Endodermal cell (in vitro differentiated cells): ENCODE results near the gene SARNP. TPM values are rescaled to one million over a fixed set of nuclear protein-coding genes. Genes with fewer than 3 reads are reported as not detected.

Experiments
- DNase-seq: peaks from one replicate; pipeline ENCODE4 v3.0.0-alpha.2; 2017
- H3K27ac ChIP-seq: 2 replicates; pipeline ENCODE4 v1.5.1; 2013; ENCODE audit warnings: mild to moderate bottlenecking, low read depth, low read length, moderate library complexity
- H3K27me3 ChIP-seq: 2 replicates; pipeline ENCODE4 v1.6.1; 2013; ENCODE audit warnings: mild to moderate bottlenecking, low read length, moderate library complexity; ENCODE audit not compliant: insufficient read depth, control insufficient read depth, poor library complexity, severe bottlenecking
- H3K36me3 ChIP-seq: 2 replicates; pipeline ENCODE4 v1.7.0; 2013; ENCODE audit warnings: mild to moderate bottlenecking, low read length, moderate library complexity; ENCODE audit not compliant: control insufficient read depth, insufficient read depth
- H3K4me1 ChIP-seq: one replicate; pipeline ENCODE4 v1.7.0; 2013; ENCODE audit warnings: low read length; ENCODE audit not compliant: control insufficient read depth, insufficient read depth
- H3K4me3 ChIP-seq: 2 replicates; pipeline ENCODE4 v1.5.1; 2013; ENCODE audit warnings: mild to moderate bottlenecking, low read length, moderate library complexity
- H3K9ac ChIP-seq: 2 replicates; pipeline ENCODE4 v1.6.1; 2013; ENCODE audit warnings: mild to moderate bottlenecking, low read length, moderate library complexity; ENCODE audit not compliant: poor library complexity, severe bottlenecking; ENCODE audit errors: extremely low read depth
- H3K9me3 ChIP-seq: 2 replicates; pipeline ENCODE4 v1.6.1; 2013; ENCODE audit warnings: mild to moderate bottlenecking, low read length, moderate library complexity; ENCODE audit not compliant: control insufficient read depth
- H3K27ac Mint-ChIP-seq: 2 replicates; pipeline ENCODE4 v1.8.0; 2020; ENCODE audit warnings: mixed read lengths
- H3K27me3 Mint-ChIP-seq: 2 replicates; pipeline ENCODE4 v1.8.0; 2021; ENCODE audit warnings: mild to moderate bottlenecking, mixed read lengths; ENCODE audit not compliant: insufficient read depth
- H3K36me3 Mint-ChIP-seq: 2 replicates; pipeline ENCODE4 v1.8.0; 2020; ENCODE audit warnings: low read depth, mixed read lengths
- H3K4me1 Mint-ChIP-seq: 2 replicates; pipeline ENCODE4 v1.8.0; 2020; ENCODE audit warnings: mixed read lengths
- H3K4me3 Mint-ChIP-seq: 2 replicates; pipeline ENCODE4 v1.8.0; 2020; ENCODE audit warnings: mild to moderate bottlenecking, moderate library complexity, mixed read lengths
- H3K9me3 Mint-ChIP-seq: 2 replicates; pipeline ENCODE4 v1.8.0; 2020; ENCODE audit warnings: mild to moderate bottlenecking, mixed read lengths
- WGBS, 2 experiments: methylation state at CpG; one replicate each; pipeline versions ENCODE4 v1.1.5 to v1.1.7; 2013; ENCODE audit warnings: missing lambda C conversion rate in 2 of 2, mixed read lengths in 1 of 2; ENCODE audit not compliant: insufficient coverage in 1 of 2, insufficient read length in 1 of 2; 5-methylcytosine and 5-hydroxymethylcytosine counted together
- total RNA-seq, 2 donors: library from RNA; stranded (reverse); fragmentation: NEBNext Ultra II Directional in 1 of 2; extraction: Animal tissue kit (Norgen Biotek cat#: 25700) in 1 of 2; gene quantifications; 2 replicates in 1 of 2; 3 replicates in 1 of 2; pipeline ENCODE4 v1.2.1, GENCODE V29; 2021
- TF ChIP-seq, protein P1 (sequence below): fragments of 200-600 bp; sonication (generic); conservative IDR thresholded peaks from 2 replicates; pipeline ENCODE4 v1.5.0; 2021; ENCODE audit warnings: antibody characterized with exemption, mild to moderate bottlenecking

Gene SARNP
- total RNA-seq, 2 donors from 2014 or later = 95.7 to 119 TPM

DNA sequence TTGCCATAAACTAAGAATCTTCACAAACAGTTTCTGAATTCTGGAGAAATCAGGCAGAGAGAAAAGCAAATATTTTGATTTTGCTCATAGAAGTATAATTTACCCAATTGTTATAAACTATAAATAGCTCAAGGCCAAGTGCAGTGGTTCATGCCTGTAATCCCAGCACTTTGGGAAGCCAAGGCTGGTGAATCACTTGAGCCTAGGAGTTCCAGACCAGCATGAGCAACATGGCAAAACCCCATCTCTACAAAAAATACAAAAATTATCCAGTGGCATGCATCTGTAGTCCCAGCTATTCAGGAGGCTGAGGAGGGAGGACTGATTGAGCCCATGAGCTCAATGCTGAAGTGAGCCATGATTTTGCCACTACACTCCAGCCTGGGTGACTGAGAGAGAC is 44.8 kb upstream of the SARNP start:
- no peak for DNase-seq
- H3K4me3 Mint-ChIP-seq = no peak overlapping the region
- Histone ChIP-seq H3K4me1 (no peaks in the 10 kb centered on the region), H3K36me3 (no peaks in the 10 kb centered on the region), H3K27me3 (no peaks in the 10 kb centered on the region), H3K9ac (no peak overlapping the region), H3K4me3 (no peak overlapping the region), H3K9me3 (peaks cover 10% of the 10 kb centered on the region), H3K27ac (no peak overlapping the region)
- no peaks in the 10 kb centered on the region for H3K27me3 Mint-ChIP-seq
- H3K27ac Mint-ChIP-seq = no peak overlapping the region
- peaks cover 17% of the 10 kb centered on the region for H3K9me3 Mint-ChIP-seq
- H3K4me1 Mint-ChIP-seq = no peaks in the 10 kb centered on the region
- H3K36me3 Mint-ChIP-seq = no peaks in the 10 kb centered on the region
- TF ChIP-seq, protein P1, sequence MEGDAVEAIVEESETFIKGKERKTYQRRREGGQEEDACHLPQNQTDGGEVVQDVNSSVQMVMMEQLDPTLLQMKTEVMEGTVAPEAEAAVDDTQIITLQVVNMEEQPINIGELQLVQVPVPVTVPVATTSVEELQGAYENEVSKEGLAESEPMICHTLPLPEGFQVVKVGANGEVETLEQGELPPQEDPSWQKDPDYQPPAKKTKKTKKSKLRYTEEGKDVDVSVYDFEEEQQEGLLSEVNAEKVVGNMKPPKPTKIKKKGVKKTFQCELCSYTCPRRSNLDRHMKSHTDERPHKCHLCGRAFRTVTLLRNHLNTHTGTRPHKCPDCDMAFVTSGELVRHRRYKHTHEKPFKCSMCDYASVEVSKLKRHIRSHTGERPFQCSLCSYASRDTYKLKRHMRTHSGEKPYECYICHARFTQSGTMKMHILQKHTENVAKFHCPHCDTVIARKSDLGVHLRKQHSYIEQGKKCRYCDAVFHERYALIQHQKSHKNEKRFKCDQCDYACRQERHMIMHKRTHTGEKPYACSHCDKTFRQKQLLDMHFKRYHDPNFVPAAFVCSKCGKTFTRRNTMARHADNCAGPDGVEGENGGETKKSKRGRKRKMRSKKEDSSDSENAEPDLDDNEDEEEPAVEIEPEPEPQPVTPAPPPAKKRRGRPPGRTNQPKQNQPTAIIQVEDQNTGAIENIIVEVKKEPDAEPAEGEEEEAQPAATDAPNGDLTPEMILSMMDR = no peak

DNA sequence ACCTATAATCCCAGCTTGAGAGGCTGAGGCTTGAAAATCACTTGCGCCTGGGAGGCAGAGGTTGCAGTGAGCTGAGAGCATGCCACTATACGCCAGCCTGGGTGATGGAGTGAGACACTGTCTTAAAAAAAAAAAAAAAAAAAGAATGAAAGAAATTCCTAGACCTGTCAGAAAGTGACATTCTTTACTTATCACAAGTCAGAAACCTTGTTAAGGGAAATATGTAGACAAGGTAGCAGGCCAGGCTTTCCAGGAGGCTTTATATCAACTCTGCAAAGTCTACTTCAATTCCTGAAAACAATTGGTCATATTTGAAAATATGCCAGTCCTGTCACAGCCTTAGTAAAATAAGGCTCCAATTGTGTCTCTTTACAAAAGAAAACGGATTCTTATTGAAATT is 44.3 kb upstream of the SARNP start:
- H3K9me3 Mint-ChIP-seq = peaks cover 17% of the 10 kb centered on the region
- H3K9ac ChIP-seq = no peak overlapping the region
- DNase-seq = no peak
- H3K27me3 ChIP-seq = no peaks in the 10 kb centered on the region
- TF ChIP-seq, protein P1 = no peak
- H3K27me3 Mint-ChIP-seq = no peaks in the 10 kb centered on the region
- no peak overlapping the region for H3K27ac ChIP-seq
- 94 to 96% methylated on average over 2 to 3 of the region's 3 CpGs for WGBS, 2 experiments
- H3K9me3 ChIP-seq = peaks cover 10% of the 10 kb centered on the region
- no peaks in the 10 kb centered on the region for H3K4me1 ChIP-seq
- H3K36me3 Mint-ChIP-seq = no peaks in the 10 kb centered on the region
- H3K27ac Mint-ChIP-seq = no peak overlapping the region
- H3K36me3 ChIP-seq = no peaks in the 10 kb centered on the region
- no peaks in the 10 kb centered on the region for H3K4me1 Mint-ChIP-seq
- H3K4me3 Mint-ChIP-seq = no peak overlapping the region
- no peak overlapping the region for H3K4me3 ChIP-seq

DNA sequence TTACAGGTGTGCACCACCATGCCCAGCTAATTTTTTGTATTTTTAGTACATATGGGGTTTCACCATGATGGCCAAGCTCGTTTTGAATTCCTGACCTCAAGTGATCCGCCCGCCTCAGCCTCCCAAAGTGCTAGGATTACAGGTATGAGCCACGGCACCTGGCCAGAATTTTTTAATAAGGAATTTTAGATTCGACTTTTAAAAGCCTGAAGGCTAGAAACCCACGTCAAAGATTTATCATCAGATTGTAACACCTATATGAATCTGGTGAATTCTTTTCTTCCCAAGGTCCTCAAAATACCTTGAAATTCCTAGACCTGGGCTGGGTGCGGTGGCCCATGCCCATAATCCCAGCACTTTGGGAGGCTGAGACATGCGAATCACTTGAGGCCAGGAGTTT is 43.9 kb upstream of the SARNP start:
- H3K9me3 Mint-ChIP-seq = peaks cover 17% of the 10 kb centered on the region
- 88 to 94% methylated on average over 8 of the region's 8 CpGs for WGBS, 2 experiments
- H3K4me3 ChIP-seq = no peak overlapping the region
- no peak overlapping the region for H3K27ac ChIP-seq
- H3K36me3 ChIP-seq = no peaks in the 10 kb centered on the region
- H3K27ac Mint-ChIP-seq = no peak overlapping the region
- H3K4me3 Mint-ChIP-seq = no peak overlapping the region
- no peak overlapping the region for H3K9ac ChIP-seq
- H3K9me3 ChIP-seq = peaks cover 10% of the 10 kb centered on the region
- H3K4me1 Mint-ChIP-seq = no peaks in the 10 kb centered on the region
- no peaks in the 10 kb centered on the region for H3K27me3 Mint-ChIP-seq
- TF ChIP-seq, protein P1 = no peak
- H3K36me3 Mint-ChIP-seq = no peaks in the 10 kb centered on the region
- no peaks in the 10 kb centered on the region for H3K27me3 ChIP-seq
- DNase-seq = no peak
- H3K4me1 ChIP-seq = no peaks in the 10 kb centered on the region
